Fibroblast of skin of left biceps (primary cell): Measurements from ENCODE around the gene CCDC158.

Source experiments
- DNase-seq, 2 experiments: peaks; one replicate each; pipeline ENCODE4 v3.0.0-alpha.2; 2013; ENCODE audit warnings: low read depth in 2 of 2

The CCDC158 gene

GRCh38 chr4:76280488-76281441 is 140.2 kb downstream of the CCDC158 start:
- DNase-seq = no peak

GRCh38 chr4:76279462-76279861 is 141.5 kb downstream of the CCDC158 start:
- no peak for DNase-seq

GRCh38 chr4:76278583-76278982 is 142.4 kb downstream of the CCDC158 start:
- no peak for DNase-seq

- DNase-seq = no peak
These were observed 143.3 kb downstream of the CCDC158 start for GRCh38 chr4:76277667-76278066.

GRCh38 chr4:76276813-76277212 is 144.1 kb downstream of the CCDC158 start:
- no peak for DNase-seq

DNA sequence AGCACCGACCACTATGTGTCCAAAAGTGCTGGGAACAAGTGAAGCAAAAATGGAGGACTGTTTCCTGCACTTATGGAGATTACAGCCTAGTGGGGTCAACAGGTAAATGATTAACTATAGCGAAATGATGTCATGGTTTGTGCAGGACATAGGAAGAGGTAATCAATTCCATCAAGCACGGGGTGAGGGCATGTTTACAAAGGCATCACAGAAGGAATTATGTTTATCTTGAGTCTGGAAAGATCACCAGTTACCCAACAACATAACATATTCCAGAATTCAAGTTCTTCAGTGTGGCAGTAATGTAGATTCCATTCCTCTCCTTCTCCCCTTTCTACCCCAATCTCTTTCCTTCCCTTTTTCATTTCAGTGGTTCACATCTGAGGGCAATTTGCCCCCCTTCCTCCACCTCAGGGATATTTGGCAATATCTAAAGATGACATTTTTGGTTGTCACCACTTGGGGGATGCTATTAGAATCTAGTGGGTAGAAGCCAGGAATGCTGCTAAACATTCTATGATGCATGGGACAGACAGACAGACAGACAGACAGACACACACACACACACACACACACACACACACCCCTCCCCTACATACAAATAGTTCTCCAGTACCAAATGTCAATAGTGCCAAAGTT is 145.3 kb downstream of the CCDC158 start:
- DNase-seq = no peak

DNA sequence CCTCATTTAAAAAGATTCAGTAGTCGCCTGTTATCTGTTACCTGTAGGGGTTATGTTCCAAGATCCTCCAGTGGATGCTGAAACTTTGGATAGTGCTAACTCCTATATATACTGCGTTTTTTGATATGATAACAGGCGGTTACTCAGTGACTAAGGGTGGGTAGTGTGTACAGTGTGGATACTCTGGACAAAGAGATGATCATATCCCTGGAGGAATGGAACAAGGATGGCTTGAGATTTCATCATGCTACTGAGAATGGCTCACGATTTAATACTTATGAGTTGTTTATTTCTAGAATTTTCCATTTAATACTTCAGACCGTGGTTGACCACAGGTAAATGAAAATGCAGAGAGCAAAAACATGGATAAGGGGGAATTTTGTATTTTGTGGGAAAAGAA is 147.9 kb downstream of the CCDC158 start:
- no peak for DNase-seq

DNA sequence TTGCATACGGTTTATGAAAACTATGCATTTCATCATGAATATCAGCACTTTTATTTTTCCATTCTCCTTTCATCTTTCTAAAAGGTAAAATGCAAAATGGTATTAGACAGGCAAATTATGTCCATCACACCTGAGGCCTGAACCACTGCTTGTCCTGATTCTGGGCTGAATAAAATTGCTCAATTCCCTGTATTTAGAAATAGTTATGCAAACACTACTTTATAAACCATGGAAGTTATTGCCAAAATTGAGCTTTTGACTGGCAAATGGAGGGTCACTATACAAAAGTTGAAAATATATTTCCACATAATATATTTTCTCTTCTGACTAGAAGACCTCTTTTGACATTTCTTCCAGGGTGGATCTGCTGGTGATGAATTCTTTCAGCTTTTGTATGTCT is 148.4 kb downstream of the CCDC158 start:
- no peak for DNase-seq

DNA sequence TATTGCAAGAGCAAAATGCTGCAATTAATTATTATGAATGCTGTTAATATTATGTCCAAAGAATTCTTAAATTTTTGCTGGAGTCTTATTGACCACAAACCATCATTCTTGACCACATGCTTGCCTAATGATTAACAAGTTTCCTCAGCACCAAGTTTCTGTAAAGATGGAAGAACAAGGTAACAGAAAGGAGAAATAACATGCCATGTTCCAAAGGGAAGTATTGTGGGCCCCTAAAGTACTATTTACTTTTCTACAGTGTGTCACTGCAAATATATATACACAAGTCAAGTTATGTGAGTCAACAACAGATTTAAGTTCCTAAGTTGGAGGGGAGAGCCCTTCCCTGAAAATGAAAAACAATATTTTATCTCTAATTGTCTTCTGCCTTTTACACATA is 148.9 kb downstream of the CCDC158 start:
- no peak for DNase-seq

DNA sequence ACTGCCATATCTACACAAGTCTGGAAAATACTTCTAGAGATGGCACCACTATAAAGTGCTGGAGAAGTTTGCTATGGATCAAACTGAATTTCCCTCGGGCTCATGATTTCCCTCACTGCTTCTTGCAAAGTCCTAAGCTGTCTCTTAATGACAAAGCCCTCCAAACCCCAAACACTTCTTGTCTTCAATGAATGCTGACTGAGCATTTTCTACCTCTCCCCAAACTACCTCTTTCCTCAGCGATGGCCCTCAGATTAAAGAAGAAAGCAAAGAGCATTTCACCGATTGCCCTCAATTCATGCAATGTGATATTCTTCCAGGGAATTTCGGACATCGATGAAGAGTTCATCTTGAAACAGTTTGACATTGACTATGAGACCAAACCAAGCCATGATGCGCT is 149.7 kb downstream of the CCDC158 start:
- DNase-seq = no peak

DNA sequence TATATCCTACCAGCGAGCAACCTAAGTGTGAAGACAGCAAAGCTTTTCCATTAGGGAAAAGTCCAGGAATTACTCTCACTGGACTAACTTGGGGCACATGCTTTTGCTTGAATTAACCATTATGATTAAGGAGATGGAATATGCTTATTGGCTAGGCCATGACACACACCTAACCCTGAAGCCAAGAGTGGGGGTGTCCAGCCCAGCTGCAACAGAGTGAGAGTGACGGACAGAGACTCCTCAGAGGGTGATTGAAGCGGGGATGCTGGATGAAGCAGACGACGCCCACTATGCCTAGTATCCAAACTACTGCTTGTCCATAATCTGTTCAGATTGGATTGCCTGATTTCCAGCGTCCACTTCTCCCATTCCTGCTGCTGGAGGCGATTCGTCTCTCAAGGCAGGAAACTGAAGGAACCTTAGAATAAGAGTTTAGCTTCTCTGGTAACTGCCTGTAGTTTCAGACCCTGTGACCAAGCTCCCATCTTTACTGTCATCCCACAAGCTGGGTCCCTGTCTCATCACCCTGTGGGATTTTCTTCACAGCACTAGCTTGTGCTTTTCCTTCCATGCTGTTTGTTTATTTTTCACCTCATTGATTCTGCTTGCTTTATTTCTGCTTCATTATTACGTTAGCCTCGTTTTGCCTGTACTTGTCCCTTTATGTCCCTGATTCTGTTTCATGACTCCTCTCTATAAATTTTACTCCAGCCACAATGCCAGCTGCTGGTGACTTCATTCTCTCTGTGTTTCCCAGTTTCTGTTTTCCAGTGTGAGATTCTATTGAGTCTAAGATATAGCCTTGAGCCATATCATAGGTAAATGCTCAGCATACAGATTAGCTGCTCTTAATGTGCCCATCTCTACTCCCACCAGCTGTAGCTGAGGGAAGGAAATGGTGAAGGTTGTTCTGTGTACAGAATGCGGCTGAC is 150.4 kb downstream of the CCDC158 start:
- no peak for DNase-seq

DNA sequence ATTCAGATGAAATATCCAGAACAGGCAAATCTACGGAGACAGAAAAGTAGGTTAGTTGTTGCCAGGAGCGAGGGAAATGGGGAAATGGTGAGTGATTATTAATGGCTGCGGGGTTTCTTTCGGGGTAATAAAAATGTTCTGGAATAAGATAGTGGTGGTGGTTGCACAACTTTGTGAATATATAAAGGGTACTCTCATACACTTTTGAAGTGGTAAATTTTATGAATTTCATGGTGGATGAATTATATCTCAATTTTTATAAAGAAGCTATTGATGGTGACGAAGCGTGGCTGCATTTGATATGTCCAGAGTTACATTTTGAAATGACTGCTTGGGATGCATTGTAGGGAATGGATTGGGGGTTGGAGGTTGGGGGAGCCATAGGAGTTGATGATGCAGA is 153.1 kb downstream of the CCDC158 start:
- DNase-seq = no peak

- DNase-seq = no peak
These were observed 154.3 kb downstream of the CCDC158 start for GRCh38 chr4:76266627-76267026.

GRCh38 chr4:76265631-76266218 is 155.2 kb downstream of the CCDC158 start:
- DNase-seq = no peak
